ENCODE measurements around the gene ADCK2.
"Not testable (repeated sequence)": the region's sequence is repeated elsewhere in the genome, so short reads cannot be mapped to it uniquely, and the experiment has no call there.

ADCK2 gene

GRCh38 chr7:140674899-140675701 is 2.4 kb downstream of the ADCK2 start:
- DNase-seq: peak; percentile 54

GRCh38 chr7:140675726-140676125 is 3.0 kb downstream of the ADCK2 start:
- no peak for DNase-seq

DNA sequence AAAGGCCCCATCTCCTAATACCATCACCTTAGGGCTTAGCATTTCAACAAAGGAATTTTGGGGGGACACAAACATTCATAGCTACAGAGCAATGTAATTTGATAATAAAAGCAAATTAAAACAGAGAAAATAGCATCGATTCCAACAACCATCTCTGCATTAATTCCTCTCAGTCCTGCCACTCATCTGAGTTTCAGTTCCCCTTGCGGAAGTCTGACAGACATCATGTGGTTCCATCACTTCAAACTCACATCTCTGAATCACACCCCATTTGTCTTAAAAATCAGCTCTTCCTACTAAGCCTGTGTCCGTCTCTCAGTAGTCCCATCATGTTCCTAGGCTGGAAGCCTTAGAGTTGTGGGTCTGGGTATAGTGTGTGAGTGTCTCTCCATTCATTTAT is 3.6 kb downstream of the ADCK2 start:
- DNase-seq: no peak

DNA sequence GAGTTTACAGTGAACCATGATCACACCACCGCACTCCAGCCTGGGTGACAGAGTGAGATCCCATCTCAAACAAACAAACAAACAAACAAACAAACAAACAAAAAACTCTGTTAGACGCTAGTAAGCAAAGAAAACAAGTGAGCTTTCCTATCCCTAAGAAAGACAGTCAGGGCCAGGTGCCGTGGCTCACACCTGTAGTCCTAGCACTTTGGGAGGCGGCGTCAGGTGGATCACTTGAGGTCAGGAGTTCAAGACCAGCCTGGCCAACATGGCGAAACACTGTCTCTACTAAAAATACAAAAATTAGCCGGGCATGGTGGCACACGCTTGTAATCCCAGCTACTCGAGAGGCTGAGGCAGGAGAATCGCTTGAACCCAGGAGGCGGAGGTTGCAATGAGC is 4.2 kb downstream of the ADCK2 start:
- not testable (repeated sequence) for DNase-seq

GRCh38 chr7:140677496-140677895 is 4.8 kb downstream of the ADCK2 start:
- DNase-seq: no peak

DNA sequence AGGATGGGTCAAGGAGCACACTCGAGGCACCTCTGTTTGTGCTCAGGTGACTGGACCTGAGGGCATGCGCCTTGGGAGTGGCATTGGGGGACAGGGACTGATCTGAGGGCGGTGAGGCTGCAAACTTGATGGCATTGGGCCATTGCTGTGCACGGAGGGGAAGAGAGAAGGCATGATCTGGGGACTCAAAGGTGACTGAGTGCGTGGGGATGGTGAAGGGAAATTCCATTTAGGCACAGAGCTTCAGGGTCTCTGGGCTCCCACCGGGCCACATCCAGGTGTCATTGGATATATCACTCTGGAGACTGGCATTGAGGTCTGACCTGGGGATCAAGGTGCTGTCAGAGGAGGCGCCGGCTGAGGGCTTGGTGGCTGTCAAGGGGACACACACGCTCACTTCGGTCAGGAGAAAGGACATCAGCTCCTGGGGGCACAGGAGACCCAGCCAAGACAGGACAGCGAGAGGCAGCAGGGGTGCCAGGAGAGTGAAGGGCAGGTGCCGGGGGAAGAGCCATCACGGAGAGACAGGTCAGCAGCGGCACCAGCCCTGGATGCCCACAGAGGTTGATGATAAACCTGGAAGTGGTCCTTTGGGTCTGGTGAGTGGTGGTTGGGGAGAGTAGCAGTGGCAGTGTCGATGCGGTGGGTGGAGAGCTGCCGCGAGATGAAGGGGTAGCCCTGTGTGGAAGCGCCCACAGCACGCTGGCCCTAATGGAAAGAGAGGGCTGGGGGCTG is 5.5 kb downstream of the ADCK2 start:
- no peak for DNase-seq

- DNase-seq: no peak
Measured at GRCh38 chr7:140678816-140679130, 6.0 kb downstream of the ADCK2 start.

DNA sequence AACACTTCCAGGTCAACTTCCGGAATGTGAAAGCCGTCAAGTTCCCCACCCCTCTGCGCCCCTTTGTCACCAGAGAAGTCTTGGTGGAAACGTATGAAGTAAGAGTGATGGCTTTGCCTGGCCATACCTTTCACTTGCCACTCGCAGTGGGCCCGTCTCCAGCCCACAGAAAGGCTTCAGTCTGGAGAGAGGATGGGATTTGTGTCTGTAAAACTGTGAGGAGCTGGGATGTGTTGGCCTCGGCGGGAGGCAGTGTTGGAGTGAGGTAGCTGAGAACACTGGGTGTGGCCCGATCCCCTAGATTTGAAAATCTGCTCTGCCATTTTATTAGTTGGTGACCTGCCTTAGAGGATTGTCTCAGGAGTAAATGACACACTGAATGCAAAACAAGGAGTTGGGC is 6.4 kb downstream of the ADCK2 start:
- no peak for DNase-seq

DNA sequence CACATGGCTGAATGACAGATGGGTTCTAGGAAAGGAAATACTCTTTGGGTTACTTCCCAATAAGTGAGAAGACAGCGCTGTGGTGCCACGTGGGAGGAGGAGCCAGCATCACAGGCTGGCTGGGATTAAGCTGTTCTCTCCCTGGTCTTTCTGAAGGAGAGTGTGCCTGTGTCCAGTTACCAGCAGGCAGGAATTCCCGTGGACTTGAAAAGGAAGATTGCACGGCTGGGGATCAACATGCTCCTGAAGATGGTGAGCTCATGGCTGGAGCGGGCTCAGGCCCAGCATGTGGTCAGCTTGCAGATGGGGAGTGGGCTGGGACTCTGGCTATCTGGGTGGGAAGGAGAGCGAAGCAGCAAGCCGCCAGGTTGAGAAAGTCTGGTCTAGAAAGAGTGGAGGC is 8.1 kb downstream of the ADCK2 start:
- DNase-seq: no peak

DNA sequence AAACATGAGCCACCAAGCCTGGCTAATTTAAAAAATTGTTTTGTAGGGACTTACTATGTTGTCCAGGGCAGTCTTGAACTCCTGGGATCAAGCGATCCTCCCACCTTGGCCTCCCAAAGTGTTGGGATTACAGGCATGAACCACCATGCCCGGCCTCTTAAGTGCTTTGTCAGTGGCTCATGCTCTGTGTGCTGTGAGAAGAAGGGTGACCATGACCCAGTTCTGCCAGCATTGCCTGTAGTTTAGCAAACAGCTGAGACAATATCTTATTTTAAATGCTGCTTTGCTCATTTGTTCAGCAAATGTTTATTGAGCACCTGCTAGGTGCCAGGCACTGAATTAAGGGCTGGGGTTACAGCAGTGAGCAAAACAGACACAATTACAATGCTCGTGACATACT is 9.0 kb downstream of the ADCK2 start:
- DNase-seq: no peak

DNA sequence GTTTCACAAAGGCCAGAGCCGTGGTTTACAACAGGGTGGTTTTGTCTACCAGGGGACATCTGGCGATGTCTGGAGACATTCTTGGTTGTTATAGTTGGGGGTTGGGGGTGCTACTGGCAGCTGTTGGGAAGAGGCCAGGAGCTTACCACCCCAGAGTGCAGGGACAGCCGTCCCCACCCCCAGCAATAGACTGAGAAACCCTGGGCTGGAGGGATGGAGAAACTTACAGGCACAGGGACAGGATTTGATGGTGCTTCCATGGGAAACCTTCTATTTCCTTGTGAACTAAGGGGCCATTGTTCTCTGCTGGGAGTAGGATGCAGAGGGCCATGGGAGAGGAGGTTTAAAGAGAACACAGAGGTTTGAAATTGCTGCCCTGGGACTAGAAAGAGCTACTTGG is 10.9 kb downstream of the ADCK2 start:
- DNase-seq: no peak

DNA sequence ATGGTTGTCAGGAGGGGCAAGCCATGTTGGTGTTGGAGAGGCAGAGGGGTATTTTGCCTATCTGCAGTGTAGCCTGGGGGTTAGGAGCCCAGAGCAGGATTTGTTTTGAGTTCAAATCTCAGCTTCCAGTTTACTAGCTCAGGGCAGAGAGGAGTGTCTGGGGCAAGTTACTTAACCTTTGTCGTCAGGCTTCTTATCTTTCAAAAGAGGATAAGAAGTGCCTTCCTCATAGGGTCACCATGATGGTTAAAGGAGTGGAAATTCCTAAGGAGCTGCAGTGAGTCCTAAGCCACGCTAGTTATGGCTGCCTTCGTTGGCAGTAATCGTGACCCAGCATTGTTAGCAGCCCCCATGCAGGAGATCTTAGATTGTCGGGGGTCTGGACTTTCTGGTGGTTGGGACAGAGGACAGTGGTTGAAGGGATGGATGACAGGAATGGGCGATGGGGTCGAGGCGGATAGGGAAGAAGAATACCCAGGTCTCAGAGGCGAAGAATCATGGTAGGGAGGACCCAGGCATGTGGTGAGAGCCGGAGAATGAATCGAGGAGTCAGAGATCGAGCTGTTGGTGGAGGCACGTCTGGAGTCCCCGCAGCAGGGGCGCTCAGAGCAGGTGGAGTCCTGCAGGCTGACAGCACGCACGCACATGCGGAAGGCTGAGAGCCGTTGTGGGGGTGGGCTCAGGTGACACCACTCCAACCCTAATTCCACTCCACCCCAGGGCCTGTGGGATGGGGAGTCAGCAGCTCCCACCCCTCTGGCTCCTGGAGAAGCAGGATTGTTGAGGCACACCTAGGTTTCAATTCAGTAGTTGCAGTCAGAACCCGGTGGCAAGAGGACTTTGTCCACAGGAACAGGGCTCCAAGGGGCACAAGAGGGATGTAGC is 11.6 kb downstream of the ADCK2 start:
- no peak for DNase-seq

DNA sequence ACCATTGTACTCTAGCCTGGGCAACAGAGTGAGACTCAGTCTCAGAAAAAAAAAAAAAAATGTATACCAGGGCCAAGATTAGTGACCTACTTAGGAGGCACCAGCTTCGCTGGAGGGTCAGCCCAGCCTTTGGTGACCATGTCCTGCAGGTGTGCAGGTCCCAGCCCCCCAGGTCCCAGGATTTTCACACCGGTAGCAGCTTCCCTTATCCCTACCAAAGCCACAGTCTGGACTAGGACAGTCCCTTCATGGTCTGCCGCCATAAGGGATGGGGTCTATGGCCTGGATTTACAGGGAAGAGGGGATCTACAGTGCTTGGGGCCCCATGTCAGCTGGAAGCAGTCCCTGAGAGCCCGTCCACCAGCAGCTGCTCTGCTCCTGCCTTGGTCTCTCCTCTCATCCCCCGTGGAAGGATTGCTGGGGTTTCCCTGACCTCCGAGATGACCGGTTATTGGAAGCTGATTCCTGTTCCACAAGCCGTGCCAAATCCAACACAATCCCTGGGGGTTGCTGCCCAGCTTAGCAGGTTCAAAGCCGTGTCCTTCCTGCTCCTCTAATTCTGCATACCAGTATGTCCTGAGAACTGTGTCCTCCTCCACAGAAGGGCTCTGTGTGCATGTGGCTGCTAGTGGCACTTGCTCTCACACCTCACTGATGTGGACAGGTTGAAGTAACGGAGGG is 12.8 kb downstream of the ADCK2 start:
- DNase-seq: no peak

GRCh38 chr7:140686921-140687320 is 14.2 kb downstream of the ADCK2 start:
- no peak for DNase-seq

GRCh38 chr7:140688341-140688740 is 15.6 kb downstream of the ADCK2 start:
- no peak for DNase-seq

- no peak for DNase-seq
Measured at GRCh38 chr7:140689199-140690152, 16.7 kb downstream of the ADCK2 start.

DNA sequence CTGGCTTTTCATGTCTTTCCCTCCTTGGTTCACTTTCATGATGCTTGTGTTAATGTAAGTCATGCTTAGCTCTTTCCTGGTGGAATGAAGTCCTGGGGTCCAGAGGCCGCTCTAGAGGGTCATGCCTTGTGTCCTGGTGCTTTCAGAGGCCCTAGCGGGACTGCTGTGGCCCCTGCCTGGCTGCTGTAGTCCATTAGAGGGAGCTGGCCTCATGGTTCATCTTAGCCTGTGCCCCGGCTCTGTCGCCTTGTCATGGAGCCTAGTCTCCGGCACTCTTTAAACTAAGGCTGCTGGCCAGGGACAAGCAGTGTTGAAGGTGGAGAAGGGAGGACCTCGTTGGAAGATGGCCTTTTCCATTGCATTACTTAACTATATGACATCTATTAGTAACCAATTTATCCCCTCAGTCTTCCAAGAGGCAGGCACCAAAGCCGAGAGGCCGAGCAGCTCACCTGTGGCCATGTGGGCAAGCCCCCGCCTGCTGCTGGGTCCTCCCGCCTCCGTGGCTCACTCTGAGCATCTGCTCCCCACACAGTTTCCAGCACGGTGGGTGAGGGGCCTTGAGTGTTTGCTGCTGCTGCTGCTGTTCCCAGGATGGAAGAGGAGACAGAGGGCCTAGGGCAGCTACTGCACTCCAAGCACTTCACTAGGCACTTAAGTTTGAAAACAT is 18.8 kb downstream of the ADCK2 start:
- peak; percentile 27 for DNase-seq

GRCh38 chr7:140693849-140694248 is 21.1 kb downstream of the ADCK2 start:
- DNase-seq: not testable (repeated sequence)

GRCh38 chr7:140694592-140694991 is 21.8 kb downstream of the ADCK2 start:
- DNase-seq: no peak

DNA sequence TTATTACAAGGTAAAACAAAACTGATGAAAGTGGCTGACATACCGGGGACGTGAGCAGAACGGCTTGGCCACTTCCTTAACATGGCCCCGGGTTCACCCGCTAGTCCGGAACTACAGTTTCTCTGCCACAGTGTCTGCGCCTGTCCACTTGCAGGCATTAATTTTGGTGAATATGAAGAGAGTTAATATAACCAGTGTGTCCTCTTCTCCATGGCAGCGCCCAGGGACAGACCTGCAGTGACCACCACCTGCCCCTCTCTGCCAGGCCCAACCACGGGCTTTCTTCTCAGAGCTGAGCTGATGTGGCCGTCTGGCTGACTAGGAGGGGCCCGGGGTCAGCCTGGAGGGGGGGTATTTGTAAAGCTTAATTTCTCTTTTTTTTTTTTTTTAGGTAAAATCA is 22.6 kb downstream of the ADCK2 start:
- DNase-seq: no peak

GRCh38 chr7:140696024-140696679 is 23.4 kb downstream of the ADCK2 start:
- DNase-seq: peak; percentile 99

All from DMS53 (cell line).